ENCODE measurements around the gene EIF6.
"Not testable (repeated sequence)": the region's sequence is repeated elsewhere in the genome, so short reads cannot be mapped to it uniquely, and the experiment has no call there.

The EIF6 gene

DNA sequence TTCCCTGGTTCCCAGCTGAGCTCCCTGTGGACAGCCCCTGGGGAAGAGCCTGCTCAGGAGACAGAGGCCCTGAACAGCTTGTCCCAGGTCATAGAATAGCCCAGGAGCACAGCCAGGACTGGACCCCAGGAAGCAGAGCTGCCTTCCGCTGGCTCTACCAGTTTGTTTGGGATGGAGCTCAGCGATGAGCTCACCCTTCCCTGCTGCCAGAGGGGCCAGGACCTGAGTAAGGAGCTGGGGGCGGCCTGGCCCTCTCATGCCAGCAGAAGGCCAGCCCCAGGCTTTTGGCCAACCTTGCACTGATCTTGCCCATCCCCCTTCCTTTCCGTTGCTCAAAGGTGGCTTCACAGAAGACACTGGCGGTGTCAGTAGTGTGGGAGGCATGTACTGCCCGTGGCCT lies 24.1 kb downstream of the EIF6 start:
- DNase-seq (ENCODE audit: low read depth in 2 of 2), result no peak

DNA sequence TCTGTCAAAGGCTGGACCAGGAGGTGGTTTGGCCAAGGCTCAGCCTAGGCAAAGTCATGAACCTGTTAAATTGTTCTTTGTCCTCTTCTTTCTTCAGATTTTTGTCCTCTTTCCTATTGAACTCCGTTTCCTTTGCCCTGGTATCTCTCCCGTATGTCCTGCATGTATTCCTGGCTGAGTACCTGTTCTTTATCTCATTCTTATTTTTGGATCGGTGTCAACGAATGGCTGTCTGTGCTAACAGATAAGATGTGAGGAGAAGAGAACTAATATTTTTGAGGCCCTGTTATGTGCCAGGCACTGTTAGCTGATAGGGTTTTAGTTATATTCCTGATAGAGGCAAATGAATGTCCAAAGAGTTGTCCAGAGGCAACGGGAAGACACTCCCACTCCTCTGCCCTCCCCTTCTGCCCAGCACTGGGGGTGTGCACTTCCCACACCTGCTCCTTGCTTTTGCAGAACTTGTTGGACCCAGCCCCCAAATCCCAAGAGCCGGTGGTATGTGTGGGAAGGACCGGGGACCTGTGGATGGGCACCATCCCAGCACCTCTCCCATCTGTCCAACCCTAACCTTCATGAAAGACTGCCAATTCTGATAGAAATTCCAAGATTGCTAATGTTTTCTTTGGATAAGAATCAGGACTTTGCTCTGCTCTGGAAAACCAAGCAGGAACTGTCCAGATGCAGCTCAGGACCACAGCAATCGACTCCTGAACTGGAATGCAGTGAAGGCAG lies 27.2 kb downstream of the EIF6 start:
- DNase-seq (ENCODE audit: low read depth in 2 of 2), result no peak

DNA sequence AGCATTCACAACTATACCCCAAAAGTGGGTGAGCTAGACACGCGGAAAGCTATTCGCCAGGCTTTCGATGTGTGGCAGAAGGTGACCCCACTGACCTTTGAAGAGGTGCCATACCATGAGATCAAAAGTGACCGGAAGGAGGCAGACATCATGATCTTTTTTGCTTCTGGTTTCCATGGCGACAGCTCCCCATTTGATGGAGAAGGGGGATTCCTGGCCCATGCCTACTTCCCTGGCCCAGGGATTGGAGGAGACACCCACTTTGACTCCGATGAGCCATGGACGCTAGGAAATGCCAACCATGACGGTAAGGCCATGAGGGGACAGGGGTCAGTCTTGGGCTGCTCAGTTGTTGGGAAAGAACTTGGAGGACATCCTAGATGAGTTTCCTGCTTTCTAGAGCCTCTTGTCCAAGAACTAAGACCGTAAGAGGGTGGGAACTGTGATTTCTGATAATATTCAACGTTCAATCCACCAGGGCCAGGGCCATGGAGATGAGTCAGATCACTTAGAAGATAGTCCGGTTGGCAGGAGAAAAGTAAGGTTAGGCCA lies 30.0 kb downstream of the EIF6 start:
- DNase-seq (ENCODE audit: low read depth in 2 of 2), result no peak

DNA sequence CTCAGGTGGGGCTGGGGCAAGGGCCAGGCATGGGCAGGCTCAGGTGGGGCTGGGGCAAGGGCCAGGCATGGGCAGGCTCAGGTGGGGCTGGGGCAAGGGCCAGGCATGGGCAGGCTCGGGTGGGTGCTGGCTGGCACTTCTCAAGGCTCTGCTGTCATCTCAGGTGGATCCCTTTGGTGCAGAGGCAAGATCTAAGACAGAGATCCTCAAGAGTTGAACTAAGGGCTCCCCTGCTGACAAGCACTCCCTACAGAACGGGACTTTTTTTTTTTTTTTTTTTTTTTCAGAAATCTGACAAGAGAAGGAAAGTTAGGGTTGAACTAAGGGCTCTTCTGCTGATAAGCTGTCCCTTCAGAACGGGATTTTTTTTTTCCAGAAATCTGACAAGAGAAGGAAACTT lies 31.6 kb downstream of the EIF6 start:
- no peak for DNase-seq (ENCODE audit: low read depth in 2 of 2)

DNA sequence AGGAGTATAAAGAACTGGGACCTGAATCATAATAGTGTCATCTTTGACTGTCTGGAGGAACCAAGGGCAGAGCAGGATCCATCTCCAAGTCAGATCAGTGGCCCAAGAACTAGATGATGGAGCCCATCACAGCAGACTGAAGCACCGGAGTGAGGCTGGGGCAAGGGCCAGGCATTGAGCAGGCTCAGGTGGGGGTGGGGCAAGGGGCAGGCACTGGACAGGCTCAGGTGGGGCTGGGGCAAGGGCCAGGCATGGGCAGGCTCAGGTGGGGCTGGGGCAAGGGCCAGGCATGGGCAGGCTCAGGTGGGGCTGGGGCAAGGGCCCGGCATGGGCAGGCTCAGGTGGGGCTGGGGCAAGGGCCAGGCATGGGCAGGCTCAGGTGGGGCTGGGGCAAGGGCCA lies 32.0 kb downstream of the EIF6 start:
- not testable (repeated sequence) for DNase-seq (ENCODE audit: low read depth in 2 of 2)

DNA sequence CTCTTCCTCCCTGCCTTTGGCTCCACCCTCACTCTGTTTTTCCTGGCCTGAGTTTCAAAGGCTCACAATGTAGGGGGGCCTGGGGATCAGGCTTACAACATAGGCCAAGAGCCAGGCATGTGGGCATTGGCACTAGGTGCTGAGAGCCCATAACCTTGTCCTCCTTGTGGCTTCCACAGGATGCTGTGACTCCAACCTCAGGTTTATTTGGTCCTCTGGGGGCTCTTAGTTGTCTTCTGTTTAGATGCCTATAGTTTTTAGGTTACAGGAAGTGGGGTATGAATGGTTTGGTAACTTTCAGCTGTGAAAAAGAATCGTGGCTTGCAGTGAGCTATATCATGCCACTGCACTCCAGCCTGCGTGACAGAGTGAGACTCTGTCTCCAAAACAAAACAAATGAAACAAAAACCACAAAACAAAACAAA lies 32.5 kb downstream of the EIF6 start:
- no peak for DNase-seq (ENCODE audit: low read depth in 2 of 2)

DNA sequence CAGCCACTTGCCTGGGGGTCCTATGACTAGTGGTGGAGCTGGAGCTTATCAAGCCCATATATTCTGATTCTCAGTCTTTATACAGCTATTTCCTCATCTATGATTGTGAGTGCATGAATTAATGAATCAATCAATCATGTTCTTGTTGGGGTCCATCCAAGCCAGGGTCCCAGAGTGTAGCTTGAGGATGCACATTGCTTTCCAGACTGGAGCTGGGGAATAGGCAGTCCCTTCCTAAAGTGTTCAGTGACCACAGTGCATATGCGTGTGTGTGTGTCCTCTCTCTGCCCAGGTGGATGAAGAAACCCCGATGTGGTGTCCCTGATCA lies 33.0 kb downstream of the EIF6 start:
- DNase-seq (ENCODE audit: low read depth in 2 of 2), result no peak

DNA sequence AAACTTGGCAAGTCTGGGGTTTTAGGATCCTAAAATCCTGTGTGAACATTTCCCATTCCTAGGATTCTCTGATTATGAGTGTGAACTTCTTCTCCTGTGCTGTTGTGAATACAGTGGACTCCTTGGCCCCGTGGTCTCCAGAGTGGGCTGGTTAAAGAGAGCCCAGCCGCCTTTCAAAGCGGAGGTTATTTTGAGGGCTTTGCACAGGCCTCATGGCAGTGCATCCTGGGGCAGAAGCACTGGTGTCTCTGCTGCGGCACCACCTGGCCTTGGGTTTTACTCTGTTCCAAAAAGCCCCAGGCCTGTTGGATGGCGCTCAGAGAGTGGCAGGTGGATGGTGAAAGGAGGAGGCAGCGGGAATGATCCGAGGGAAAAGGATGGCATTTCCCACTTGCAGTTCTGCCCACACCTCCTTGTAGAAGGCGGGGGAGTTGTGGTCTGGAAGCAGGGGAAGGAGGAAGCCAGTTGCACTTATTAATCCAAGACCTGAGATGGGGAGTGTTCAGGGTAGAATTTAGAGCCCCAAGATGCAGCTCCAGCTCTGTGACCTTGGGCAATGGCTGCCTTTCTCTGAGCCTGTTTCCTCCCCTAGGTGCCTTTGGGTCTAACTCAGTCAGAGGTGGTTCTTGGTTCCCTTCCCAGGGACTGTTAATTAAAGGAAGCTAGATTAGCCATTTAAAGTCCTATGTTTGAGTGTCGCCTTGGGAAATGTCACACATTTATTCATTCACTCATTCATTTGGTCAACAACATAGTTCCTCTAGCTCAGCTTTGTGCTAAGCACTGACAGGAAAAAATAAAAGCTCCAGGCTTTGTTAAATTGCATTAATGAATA lies 35.7 kb downstream of the EIF6 start:
- DNase-seq (ENCODE audit: low read depth in 2 of 2), result no peak

DNA sequence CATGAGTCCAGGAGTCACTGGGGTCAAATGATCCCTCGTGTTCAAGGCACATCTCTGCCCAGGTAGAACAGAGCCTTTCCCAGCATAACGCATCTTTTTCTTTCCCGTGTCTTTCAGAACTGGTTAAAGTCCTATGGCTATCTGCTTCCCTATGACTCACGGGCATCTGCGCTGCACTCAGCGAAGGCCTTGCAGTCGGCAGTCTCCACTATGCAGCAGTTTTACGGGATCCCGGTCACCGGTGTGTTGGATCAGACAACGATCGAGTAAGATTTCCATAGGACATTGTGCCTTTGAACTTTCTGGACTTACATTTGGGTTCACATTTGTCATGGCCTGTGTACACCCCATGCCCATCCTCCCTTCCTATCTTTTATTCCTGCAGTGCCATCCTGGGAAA lies 37.8 kb downstream of the EIF6 start:
- DNase-seq (ENCODE audit: low read depth in 2 of 2), result no peak

DNA sequence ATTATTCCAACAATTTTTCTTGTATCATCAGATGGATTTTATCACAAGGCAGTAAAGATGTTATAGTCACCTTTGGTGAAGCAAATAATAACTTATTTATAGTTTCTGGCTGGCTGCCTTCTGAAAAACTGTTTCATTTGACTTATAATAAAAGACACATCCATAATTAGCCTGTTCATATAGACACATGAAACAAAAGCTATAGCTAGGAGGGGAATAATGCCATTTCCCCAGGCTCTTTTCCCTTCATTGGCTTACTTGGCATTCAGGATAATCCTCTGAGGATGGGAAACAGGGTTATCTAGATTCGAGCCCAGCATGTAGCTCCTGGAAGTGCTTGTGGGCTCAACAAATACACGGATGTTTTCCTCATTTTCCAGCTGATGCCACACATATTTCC lies 40.6 kb downstream of the EIF6 start:
- no peak for DNase-seq (ENCODE audit: low read depth in 2 of 2)

DNA sequence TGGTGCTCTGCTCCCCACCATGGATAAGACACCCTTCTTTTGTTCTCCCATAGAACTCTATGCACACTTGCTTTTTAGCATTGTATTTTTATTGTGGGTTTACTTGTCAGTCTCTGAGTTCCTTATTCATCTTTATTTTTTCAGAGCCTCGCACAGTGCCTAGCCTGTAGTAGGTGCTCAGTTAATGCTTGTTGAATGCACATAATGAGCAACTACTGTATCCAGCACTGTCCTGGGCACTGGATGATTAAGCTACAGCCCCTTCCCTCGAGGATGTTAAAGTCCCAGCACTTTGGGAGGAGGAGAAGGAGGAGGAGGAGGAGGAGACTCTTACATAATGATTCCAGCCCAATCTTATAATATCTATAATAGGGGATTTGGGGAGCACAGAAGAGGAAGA lies 41.3 kb downstream of the EIF6 start:
- DNase-seq (ENCODE audit: low read depth in 2 of 2), result no peak

DNA sequence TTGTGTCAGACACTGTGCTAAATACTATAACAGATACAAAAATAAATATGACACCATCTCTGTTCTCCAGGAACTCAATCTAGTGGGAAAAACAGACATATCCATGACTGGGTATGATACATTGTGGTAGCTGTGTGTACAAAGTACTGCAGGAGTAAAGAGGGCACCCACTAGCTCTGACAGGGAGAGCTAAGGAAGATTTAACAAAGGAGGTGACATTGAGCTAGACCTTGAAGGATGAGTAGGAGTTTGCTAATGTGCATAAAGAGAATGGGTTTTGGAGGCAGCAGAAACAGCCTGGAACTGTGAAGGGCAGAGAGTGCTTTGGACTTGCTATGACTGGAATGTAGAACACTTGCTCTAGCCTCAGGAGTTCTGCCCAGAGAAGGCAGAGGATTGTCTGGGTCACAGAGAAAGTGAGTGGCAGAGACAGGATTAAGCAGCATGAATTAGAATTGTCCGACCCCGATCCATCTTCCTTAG lies 43.7 kb downstream of the EIF6 start:
- no peak for DNase-seq (ENCODE audit: low read depth in 2 of 2)

DNA sequence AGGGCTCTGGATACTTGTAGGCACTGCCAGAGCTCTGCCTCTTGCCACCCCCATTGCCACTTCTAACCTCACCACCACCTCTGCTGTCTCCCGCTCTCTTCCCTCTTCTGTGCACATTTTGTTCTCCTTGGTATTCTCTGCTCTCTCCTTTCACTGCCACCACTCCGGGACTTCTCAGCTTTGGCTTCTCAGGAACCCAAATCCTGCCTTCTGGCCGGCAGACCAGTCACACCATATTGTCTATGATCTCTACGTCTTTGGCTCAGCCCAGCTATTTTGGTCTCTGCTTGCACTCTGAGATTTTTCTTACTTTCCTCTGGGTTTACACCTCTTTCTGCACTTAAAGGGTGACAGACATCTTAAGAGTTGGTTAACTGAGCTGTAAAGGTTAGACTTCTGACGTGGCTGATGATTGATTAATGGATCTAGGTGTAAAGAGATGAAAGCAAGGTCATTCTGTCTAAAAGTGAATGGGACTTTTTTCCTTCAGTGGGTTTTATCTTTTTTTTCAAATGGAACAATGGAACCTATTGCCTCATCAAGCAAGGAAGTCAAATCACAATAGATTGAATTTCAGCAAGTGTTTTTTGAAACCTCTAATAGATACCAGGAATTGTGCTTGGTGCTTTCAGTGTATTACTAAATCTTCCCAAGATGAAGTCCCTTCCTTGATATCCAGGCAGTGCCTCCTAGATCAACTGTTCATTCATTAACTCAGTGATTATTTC lies 44.3 kb downstream of the EIF6 start:
- no peak for DNase-seq (ENCODE audit: low read depth in 2 of 2)

DNA sequence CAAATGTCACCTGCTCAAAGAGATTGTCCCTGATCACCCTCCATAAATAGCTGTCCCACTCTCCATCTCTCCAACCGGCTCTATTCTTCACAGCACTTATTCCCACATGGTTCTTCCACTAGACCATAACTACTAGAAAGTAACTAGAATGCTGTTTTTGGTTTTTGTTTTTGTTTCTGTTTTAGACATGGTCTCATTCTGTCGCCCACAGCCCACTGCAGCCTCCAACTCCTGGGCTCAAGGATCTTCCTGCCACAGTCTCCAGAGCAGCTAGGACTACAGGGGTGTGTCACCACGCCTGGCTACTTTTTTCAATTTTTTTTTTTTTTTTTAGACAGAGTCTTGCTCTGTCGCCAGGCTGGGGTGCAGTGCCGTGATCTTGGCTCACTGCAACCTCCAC lies 45.8 kb downstream of the EIF6 start:
- DNase-seq (ENCODE audit: low read depth in 2 of 2), result no peak

DNA sequence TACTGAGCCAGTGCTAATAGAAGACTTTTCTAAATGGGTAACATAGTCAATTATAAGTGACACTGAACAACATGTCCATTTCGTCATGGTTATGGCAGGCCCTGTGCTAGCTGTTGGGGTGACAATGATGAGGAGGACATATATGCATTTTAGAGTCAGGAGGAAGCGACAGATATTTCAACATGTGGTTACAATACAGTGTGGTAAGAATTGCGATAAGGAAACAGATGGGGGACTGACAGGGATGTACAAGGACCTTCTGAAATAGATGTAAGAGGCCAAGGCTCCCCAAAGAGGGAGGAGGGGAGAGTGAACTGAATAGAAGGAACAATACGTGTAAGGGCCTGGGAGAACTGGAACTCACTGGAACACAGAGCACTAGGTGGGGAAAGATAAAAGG lies 46.4 kb downstream of the EIF6 start:
- DNase-seq (ENCODE audit: low read depth in 2 of 2), result no peak

DNA sequence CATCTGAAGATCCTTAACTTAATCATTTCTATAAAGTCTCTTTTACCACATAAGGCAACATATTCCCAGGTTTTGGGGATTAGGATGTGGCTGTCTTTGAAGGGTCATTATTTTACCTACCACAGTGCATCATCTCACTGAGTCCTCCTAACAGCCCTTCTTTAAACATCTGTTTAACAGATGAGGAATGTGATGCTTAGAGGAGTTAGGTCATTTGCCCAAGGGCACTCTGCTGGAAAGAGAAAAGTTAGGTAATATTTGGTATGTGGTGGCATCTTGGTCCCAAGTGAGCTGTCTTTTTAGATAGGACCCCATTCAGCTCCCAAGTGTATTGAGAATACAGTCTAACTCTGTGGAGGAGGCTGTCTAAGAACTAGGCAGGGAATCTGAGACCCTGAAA lies 47.1 kb downstream of the EIF6 start:
- no peak for DNase-seq (ENCODE audit: low read depth in 2 of 2)

DNA sequence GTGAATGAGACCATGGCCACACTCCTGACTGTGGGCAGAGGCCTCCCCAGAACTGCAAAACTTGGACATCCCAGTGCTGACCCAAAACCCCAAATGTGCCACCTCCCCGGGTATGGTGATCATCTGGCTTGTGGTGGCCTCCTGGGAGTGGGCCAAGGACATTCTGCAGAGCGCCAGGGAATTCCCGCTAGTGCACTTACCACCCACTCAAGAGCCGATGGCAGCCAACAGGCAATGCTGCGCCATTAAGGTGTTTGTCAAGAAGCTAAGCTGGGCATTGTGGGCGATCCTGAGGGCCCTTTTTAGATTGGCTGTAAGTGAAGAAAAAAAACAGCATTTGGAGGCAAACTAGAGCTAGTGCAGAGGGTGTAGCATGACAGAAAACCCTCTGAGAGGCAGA lies 48.7 kb downstream of the EIF6 start:
- no peak for DNase-seq (ENCODE audit: low read depth in 2 of 2)

DNA sequence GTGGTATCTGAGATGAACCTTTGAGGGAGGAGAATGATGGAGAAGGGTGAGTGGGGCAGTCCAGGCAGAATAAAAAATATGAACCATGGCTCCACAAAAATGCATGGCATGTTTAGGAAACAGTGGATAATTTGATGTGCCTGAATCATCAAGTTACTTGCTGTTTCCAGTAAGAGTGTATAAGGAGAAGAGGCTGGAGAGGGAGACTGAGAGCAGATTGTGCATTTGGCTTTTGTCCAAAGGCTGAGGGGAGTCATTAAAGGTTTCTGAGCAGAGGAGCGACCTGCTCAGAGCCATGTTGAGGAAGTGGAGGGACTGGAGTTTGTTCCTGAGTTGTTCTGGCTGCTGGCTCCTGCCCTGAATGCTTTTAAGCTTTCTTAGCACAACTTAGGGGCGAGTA lies 52.0 kb downstream of the EIF6 start:
- DNase-seq (ENCODE audit: low read depth in 2 of 2), result no peak
